CD4-positive, alpha-beta T cell treated with Interferon alpha-2 for 1 hour (primary cell): Measurements from ENCODE around the gene MANBA.
A peak's percentile ranks its signal among the peaks of the same experiment; 100 is the strongest.

Experiments used
- DNase-seq, 2 donors: peaks; one replicate each; pipeline ENCODE4 v3.0.0-alpha.2; 2020 to 2022

The MANBA gene

DNA sequence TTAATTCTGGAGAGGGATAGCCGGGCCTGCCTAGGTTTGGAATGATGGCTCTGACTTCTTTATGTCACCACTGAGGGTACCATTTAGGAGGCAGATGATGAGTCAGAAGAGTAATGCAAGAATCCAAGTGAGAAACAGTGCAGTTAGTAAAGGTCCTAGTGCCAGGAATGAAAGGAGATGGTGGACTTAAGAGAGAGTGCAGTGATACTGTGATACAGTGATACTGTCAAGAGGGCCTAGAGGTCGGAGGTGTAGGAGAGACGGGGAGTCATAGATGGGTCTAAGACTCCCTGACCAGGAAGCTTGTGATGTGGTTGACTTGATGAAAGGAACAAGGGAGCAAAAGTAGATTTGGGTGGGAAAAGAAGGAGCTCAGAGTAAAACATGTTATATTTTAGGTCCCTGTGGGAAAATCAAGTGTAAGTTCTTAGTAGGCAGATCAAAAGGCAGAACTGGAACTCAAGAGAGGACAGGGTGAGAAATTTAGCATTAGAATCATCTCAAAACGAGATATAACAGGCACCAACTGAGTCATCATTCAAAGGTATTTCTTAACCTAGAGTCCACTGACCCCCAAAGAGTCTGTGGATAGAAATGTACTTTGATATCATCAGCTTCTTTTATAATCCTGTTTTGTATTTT lies 174.6 kb downstream of the MANBA start:
- DNase-seq = peak in 1 of 2 donors; percentile 19

DNA sequence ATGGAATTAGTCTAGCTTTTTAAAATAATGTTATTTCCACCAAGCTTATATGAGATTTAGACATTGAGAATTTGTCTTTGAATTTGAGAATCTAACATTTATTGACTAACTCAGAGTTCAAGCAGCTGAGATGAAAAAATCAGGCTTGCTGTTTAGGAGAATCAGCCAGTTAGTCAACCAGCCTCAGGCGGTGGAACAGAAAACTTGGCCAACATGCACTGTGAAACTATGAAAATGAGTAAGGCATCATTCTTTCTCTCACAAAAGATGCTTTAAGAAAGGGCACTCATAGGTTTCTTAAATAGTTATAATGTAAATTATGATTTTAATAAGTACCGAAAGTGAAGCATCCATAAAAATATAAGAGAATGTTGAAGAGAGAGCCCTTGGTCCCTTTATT lies 175.4 kb downstream of the MANBA start:
- no peak for DNase-seq

DNA sequence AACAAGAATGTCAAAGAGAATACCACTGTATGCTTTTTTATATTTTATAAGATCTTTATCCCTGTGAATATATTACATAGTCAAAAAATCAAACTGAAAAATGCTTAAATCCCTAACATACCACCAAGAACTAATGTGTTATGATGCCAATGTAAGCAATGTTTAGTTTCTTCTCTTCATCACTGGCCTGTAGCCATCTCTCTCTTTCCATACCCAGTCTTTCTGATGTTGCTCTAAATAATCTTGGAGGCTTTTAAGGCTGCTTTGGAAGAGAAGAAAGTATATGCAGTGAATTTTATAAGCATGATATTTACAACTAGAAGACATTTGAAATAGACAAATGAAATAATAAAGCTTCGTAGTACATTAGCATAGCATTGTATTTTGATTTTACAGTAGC lies 176.7 kb downstream of the MANBA start:
- no peak for DNase-seq
